HepG2 (cell line): ENCODE results near the gene GATM. TPM values are rescaled to one million over a fixed set of nuclear protein-coding genes. Genes with fewer than 3 reads are reported as not detected.

Experiments used
- ATAC-seq: fragments of 200-7000 bp; cut with Tn5 transposase; 3 replicates; pipeline ENCODE4 v1.9.1; 2020; ENCODE audit warnings: mild to moderate bottlenecking, moderate library complexity
- BruUV-seq: library from RNA; stranded (reverse); fragments of 400-500 nt; replicated peaks from 2 replicates; lab custom pipeline; 2021; lab: Mats Ljungman, UMichigan
- CTCF ChIA-PET: fragments of 300-600 bp; formaldehyde crosslinking; extraction: SDS; loops from one replicate; lab custom pipeline; 2021; ENCODE audit warnings: low total read pairs, inconsistent platforms, low intra/inter-chr PET ratio; lab: Yijun Ruan, JAX
- POLR2A ChIA-PET: fragments of 350-600 bp; sonication (Branson Sonifier 250); formaldehyde crosslinking; loops from one replicate; lab custom pipeline; 2020; ENCODE audit warnings: antibody characterized with exemption, inconsistent platforms; lab: Yijun Ruan, JAX
- DNase-seq: peaks from one replicate; pipeline ENCODE4 v3.0.0-alpha.2; 2015; ENCODE audit warnings: low spot score
- FAIRE-seq: peaks from 3 replicates; lab custom pipeline; 2011; peaks lifted over from hg19 to GRCh38; lab: Jason Lieb, UNC
- H2AFZ ChIP-seq: one replicate; pipeline ENCODE4 v1.6.1; 2011; ENCODE audit warnings: low read length, inconsistent platforms
- H3K27ac ChIP-seq: fragments of 300-600 bp; 3 replicates; pipeline ENCODE4 v1.8.0; 2011; ENCODE audit warnings: mixed run types, mild to moderate bottlenecking, mixed read lengths, low read length, inconsistent platforms; ENCODE audit not compliant: insufficient read depth; ENCODE audit errors: extremely low read length
- H3K27me3 ChIP-seq, 2 experiments: fragments of 200-600 bp in 1 of 2; 2 replicates in 1 of 2; 3 replicates in 1 of 2; pipeline versions ENCODE4 v1.6.0 to v1.8.0; 2011; ENCODE audit warnings: low read length in 2 of 2, mild to moderate bottlenecking in 2 of 2, moderate library complexity in 2 of 2, inconsistent platforms in 1 of 2; ENCODE audit not compliant: insufficient read depth in 2 of 2, control insufficient read depth in 1 of 2
- H3K36me3 ChIP-seq, 2 experiments: fragments of 200-600 bp in 1 of 2; replicated peaks in 1 of 2; 2 replicates in 1 of 2; 3 replicates in 1 of 2; pipeline versions ENCODE4 v1.5.1 to v1.8.0; 2011; ENCODE audit warnings: low read length in 2 of 2, inconsistent platforms in 1 of 2; ENCODE audit not compliant: insufficient read depth in 2 of 2, control insufficient read depth in 1 of 2
- H3K4me1 ChIP-seq: 2 replicates; pipeline ENCODE4 v1.5.1; 2012; ENCODE audit warnings: low read length, inconsistent platforms; ENCODE audit not compliant: insufficient read depth
- H3K4me2 ChIP-seq: 2 replicates; pipeline ENCODE4 v1.6.0; 2011; ENCODE audit warnings: low read depth, low read length, inconsistent platforms
- H3K4me3 ChIP-seq, 3 experiments: fragments of 200-600 bp in 1 of 3; sonication (generic), shearing (Covaris generic) in 1 of 3; replicated peaks in 1 of 3; 2 replicates each; pipeline ENCODE4 v1.5.1; 2011 to 2016; ENCODE audit warnings: low read length in 3 of 3, inconsistent platforms in 2 of 3, low read depth in 2 of 3, mild to moderate bottlenecking in 2 of 3, control low read depth in 1 of 3, mixed read lengths in 1 of 3; ENCODE audit not compliant: insufficient read depth in 1 of 3
- H3K79me2 ChIP-seq: one replicate; pipeline ENCODE4 v1.6.1; 2011; ENCODE audit warnings: low read length, inconsistent platforms; ENCODE audit not compliant: insufficient read depth
- H3K9ac ChIP-seq: 2 replicates; pipeline ENCODE4 v1.6.0; 2011; ENCODE audit warnings: mild to moderate bottlenecking, low read depth, low read length, inconsistent platforms; ENCODE audit not compliant: insufficient read depth
- H3K9me3 ChIP-seq: 2 replicates; pipeline ENCODE4 v1.5.1; 2012; ENCODE audit warnings: mild to moderate bottlenecking, low read length
- H4K20me1 ChIP-seq: 2 replicates; pipeline ENCODE4 v1.6.0; 2011; ENCODE audit warnings: inconsistent platforms, mild to moderate bottlenecking, low read length, moderate library complexity; ENCODE audit not compliant: insufficient read depth
- ATF4 ChIP-seq, 2 experiments: fragments of 450-650 bp in 1 of 2; sonication (generic) in 1 of 2; formaldehyde crosslinking; IDR thresholded peaks; 2 replicates each; pipeline versions ENCODE4 v1.5.0 to v1.8.0; 2020 to 2022; ENCODE audit warnings: mild to moderate bottlenecking in 1 of 2, missing genetic modification reagents in 1 of 2
- HDAC1 ChIP-seq: sonication (generic); formaldehyde crosslinking; IDR thresholded peaks from 2 replicates; pipeline ENCODE4 v1.5.1; 2020; ENCODE audit warnings: mild to moderate bottlenecking, missing genetic modification reagents
- SOX13 ChIP-seq, 3 experiments: fragments of 450-650 bp in 1 of 3; sonication (generic) in 1 of 3; formaldehyde crosslinking in 1 of 3; IDR thresholded peaks in 2 of 3; conservative IDR thresholded peaks in 1 of 3; 2 replicates each; pipeline versions ENCODE4 v1.5.0 to v1.6.1; 2016 to 2020; ENCODE audit warnings: antibody characterized with exemption in 1 of 3, mild to moderate bottlenecking in 1 of 3, missing compliant biosample characterization in 1 of 3, missing genetic modification reagents in 1 of 3, moderate library complexity in 1 of 3
- ZNF160 ChIP-seq: sonication (generic); formaldehyde crosslinking; IDR thresholded peaks from 2 replicates; pipeline ENCODE4 v1.8.0; 2022; ENCODE audit warnings: mild to moderate bottlenecking, inconsistent platforms, missing genetic modification reagents
- ZNF629 ChIP-seq: sonication (generic); formaldehyde crosslinking; conservative IDR thresholded peaks from 2 replicates; pipeline ENCODE4 v1.5.0; 2020; ENCODE audit warnings: missing genetic modification reagents
- WGBS: methylation state at CpG from one replicate; pipeline ENCODE4 v1.1.6; 2017; ENCODE audit warnings: low lambda C conversion rate; 5-methylcytosine and 5-hydroxymethylcytosine counted together
- in situ Hi-C: cut with HindIII; loops from 2 replicates; pipeline ENCODE4 v1.10.0; 2017; ENCODE audit warnings: low pct_unique_long_range_greater_than_20kb; ENCODE audit not compliant: extremely low pct_ligation_motif_present
- intact Hi-C: fragments of 100-400 bp; cut with micrococcal nuclease; formaldehyde crosslinking; loops from one replicate; pipeline ENCODE4 v1.10.0; 2022; ENCODE audit not compliant: unreplicated experiment
- polyA plus RNA-seq, 8 experiments: library from polyadenylated mRNA; depleted of rRNA in 3 of 8; stranded (reverse) in 7 of 8; unstranded in 1 of 8; fragments of >200 nt; fragmentation: Illumina TruSeq in 4 of 8; extraction: Trizol in 4 of 8; gene quantifications; 2 replicates each; pipeline versions ENCODE4 v1.2.1 to v1.2.3, GENCODE V29; 2011 to 2016; ENCODE audit warnings: low read depth in 4 of 8, missing spikeins in 1 of 8, mixed read lengths in 1 of 8; ENCODE audit not compliant: insufficient read depth in 1 of 8
- total RNA-seq, 5 experiments: library from RNA; depleted of rRNA; stranded (reverse); fragments of >200 nt; fragmentation: Illumina TruSeq; extraction: Trizol; gene quantifications; 2 replicates each; pipeline ENCODE4 v1.2.3, GENCODE V29; 2016; ENCODE audit warnings: low read depth in 1 of 5

The GATM gene
- total and polyA plus RNA-seq, 2 of the 13 experiments (the other 11 are each of a cell fraction or from before 2014, with no cell fraction given), result 2.1 to 16.8 TPM

- H3K4me2 ChIP-seq, result no peak overlapping the region
- H3K27me3 ChIP-seq, result no peaks in the 10 kb centered on the region
- DNase-seq, result no peak
- CTCF ChIA-PET, result no interaction called here
- H2AFZ ChIP-seq, result no peak overlapping the region
- no peak for ATAC-seq
- no peak overlapping the region for H3K27ac ChIP-seq
- POLR2A ChIA-PET, result interaction anchor here (1.2 kb wide), 1 partner anchor 14 kb away, joined by 3 read pairs; no protein-coding TSS in a partner anchor
- H4K20me1 ChIP-seq, result no peaks in the 10 kb centered on the region
- in situ Hi-C loops (no loop called here), intact Hi-C loops (no loop called here)
- H3K9me3 ChIP-seq, result no peaks in the 10 kb centered on the region
- no peak for FAIRE-seq
- H3K36me3 ChIP-seq, result no peaks in the 10 kb centered on the region
- H3K4me3 ChIP-seq, result no peak overlapping the region
- WGBS, result 93% methylated on average over 2 of the region's 2 CpGs
- no peak for TF ChIP-seq ATF4 (CRISPR knock-in tag; IDR thresholded peaks at IDR 0.05)
- TF ChIP-seq SOX13 (IDR thresholded peaks at IDR 0.05), result no peak
- peak in 1 of 2 experiments; percentile 30; a peak in 1 of 4 replicates for TF ChIP-seq SOX13 (CRISPR knock-in tag; conservative IDR thresholded peaks at IDR 0.05 in 1 of 2, IDR thresholded peaks at IDR 0.05 in 1 of 2)
- peaks cover 46% of the 10 kb centered on the region for H3K4me1 ChIP-seq
- no peaks in the 10 kb centered on the region for H3K79me2 ChIP-seq
- no peak overlapping the region for H3K9ac ChIP-seq
- BruUV-seq, result no TSS peak
Observed at GRCh38 chr15:45328663-45329062, 49.7 kb downstream of the GATM start.

- no peak for TF ChIP-seq ZNF160 (CRISPR knock-in tag)
- TF ChIP-seq ZNF629 (CRISPR knock-in tag), result no peak
- TF ChIP-seq HDAC1, result no peak
- no peak for FAIRE-seq
- Histone ChIP-seq H3K9me3 (no peaks in the 10 kb centered on the region), H3K27ac (no peak overlapping the region), H4K20me1 (no peaks in the 10 kb centered on the region), H3K4me1 (peaks cover 28% of the 10 kb centered on the region), H3K27me3 (no peaks in the 10 kb centered on the region), H3K79me2 (no peaks in the 10 kb centered on the region), H2AFZ (no peak overlapping the region), H3K9ac (no peak overlapping the region), H3K36me3 (no peaks in the 10 kb centered on the region), H3K4me3 (no peak overlapping the region), H3K4me2 (no peak overlapping the region)
- intact Hi-C loops, result no loop called here
- no peak for ATAC-seq
- POLR2A ChIA-PET, result no interaction called here
- WGBS, result 85% methylated on average over 7 of the region's 7 CpGs
- no TSS peak for BruUV-seq
- in situ Hi-C loops, result no loop called here
- CTCF ChIA-PET, result no interaction called here
- no peak for DNase-seq
Observed at GRCh38 chr15:45326741-45327140, 51.6 kb downstream of the GATM start.
